Activated T-helper 1 cell treated with Interleukin-2 at 50 U/mL for 16 hours (primary cell): ENCODE measurements around the gene NVL.
A peak's percentile ranks its signal among the peaks of the same experiment; 100 is the strongest.
"Not testable (repeated sequence)": the region's sequence is repeated elsewhere in the genome, so short reads cannot be mapped to it uniquely, and the experiment has no call there.

ENCODE experiments used
- DNase-seq: peaks from one replicate; pipeline ENCODE4 v3.0.0-alpha.2; 2020; ENCODE audit warnings: low read depth

Gene NVL

DNA sequence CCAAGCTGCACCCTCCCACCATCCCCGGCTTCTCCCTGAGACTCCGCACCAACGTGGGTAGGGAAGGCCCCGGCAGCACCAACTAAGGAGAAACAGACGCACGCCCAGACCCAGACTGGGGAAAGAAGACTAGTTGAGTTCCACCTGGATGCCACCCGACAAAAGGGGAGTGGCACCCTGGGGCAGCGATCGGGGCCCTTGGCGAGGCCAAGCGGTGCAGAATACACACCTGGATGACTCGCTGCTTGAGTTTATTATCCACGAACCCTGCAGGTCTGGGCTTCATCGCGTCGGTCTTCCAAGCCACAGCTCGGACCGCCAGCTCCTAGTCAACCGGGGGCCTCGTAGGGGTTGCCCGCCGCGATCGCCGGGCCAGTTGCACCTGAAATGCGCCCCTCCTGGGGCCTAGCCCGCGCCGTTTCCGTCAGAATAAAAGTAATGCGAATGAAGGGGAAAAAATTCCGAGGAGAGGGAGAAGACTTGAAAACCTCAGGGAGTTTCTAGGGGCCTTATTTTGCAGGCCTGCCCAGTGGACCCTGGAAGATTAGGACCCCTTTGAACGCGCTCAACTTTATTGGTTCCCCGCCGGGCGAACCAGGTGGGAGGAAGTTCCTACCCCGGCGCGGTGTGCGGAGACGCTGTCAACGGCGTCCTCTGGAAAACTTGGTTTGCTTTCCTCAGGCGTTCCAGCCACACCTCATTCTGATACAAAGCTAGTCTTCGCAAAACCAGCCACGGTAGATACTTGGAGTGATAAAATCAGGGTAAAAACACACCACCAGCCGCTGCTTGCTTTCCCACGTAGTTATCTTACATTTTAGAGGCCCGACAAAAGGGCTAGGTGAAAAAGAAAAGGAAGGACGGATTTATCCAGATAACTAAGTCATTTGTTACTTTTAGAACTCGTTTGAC lies at the start of gene NVL:
TSS of gene NVL (minus strand) at position 331 of the 912 bp plus-strand sequence. CDS start at position 286, 45 bp downstream.
- peak; percentile 64 for DNase-seq

DNA sequence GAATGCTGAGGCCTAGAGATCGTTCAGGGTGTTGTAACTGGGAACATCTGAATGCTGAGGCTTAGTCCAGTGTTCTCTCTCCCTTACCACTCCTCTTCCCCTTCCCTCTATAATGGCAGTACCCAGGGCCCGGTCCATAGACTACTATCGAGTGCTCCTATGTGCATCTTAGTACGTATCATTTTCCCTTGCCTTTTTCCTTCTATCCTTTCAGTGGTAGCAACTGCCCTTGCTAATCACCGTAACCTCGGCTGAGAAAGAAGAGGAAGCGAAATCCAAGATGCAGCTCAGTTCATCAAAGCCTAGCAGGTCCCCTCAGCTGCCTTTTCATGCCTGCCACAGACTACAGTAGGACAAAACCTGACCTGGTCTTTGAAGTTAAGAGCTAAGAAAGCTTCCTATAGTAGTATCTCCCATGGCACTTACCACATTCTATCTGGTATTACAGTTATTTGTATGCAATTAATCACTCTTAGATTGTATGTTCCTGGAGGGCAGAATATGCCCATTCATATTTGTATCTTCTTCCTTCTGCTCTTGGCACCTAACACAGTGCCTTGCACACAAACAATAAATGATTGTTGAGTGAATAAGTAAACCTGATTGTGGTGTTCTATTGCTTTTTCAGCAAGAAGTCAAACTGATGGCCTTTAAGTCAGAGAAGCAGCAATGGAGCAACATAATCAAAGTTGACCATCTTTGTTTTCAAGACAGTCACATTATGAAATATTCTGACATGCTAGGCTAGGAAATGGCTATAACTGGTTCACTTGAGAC lies 49.1 kb upstream of the NVL start:
- no peak for DNase-seq

DNA sequence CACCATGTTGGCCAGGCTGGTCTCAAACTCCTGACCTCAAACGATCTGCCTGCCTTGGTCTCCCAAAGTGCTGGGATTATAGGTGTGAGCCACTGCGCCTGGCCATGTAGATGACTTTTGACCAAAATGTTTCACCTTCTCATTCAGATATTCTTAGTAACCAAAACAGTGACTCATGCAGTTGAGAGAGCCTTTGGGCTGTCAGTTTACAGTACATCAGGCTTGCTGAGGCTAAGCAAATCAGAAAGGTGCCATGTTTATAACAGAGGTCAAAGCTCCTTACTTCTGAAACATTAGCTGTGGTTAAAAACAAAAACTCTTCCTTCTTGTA lies 47.7 kb upstream of the NVL start:
- no peak for DNase-seq

DNA sequence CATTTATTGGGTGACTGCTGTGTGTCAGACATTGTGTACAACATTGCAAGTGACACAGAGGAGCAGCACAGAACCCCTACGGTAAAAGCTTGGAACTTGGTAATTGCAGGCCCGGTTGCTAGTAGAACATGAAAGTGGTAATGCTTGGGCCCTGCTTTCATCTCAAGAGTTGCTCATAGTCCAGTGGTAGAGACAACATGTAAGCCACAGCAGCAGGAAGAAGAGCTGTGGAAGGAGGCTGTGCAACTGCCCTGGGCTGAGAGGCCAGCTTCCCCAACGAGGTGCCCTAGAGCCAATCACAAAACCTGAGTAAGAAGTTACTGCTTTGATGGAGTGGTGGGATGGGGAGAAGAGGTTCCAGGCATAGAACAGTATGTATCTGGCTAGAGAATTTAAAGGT lies 45.1 kb upstream of the NVL start:
- DNase-seq: no peak

DNA sequence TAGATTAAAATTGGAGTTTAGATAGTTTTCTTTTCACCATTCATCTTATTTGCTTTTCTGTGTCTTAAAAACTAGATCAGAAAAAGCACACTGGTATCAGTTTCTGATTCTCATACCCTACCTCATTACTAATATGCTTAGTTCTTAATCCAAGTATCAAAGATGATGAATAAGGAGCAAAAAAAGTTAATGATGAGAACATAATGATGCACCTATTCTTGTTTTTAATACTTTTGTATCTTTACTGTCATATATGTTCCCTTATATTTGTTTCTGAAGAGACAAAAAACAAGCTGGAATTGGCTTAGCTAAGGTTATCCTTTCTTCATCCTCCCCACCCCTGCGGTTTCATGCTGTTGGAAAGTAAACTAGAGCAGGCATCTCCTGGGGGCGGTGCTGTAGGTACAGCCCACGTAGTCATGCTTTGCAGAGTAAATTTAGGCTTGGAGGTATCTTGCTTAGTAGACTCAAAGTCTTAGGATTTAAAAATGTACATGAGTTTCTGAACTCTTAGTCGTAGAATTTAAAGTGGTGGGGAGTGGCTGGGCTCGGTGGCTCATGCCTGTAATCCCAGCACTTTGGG lies 43.1 kb upstream of the NVL start:
- DNase-seq: no peak

DNA sequence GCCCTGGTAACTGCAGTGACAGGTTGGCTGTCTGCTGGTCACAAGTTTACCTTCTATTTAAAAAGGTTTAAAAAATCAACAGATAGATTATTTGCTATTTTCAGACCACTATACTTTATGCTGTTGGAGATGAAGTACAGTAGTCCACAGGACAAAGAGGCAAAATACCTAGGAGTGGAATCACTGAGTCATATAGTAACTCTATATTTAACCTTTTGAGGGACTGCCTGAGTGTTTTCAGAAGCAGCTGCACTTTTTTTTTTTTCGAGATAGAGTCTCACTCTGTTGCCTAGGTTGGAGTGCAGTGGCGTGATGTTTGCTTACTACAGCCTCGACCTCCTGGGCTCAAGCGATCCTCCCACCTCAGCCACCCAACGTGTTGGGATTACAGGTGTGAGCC lies 38.4 kb upstream of the NVL start:
- DNase-seq: no peak

DNA sequence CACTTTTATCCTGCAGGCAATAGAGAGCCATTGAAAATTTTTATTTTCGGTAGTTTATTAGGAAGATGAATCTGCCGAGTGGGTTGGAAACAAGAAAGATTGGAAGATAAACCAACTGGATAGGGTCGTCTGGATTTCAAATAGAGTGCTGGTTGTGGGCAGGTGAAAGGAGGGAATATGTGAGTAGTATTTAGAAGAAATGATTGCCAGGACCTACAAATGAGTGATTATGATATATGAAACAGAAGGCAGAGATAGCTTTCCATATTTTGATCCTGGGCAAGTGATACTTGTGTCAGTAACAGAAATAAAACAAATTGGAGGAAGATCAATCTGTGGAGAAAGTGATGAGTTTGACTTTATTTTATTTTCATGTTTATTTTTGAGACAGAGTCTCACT lies 29.2 kb upstream of the NVL start:
- DNase-seq: no peak

DNA sequence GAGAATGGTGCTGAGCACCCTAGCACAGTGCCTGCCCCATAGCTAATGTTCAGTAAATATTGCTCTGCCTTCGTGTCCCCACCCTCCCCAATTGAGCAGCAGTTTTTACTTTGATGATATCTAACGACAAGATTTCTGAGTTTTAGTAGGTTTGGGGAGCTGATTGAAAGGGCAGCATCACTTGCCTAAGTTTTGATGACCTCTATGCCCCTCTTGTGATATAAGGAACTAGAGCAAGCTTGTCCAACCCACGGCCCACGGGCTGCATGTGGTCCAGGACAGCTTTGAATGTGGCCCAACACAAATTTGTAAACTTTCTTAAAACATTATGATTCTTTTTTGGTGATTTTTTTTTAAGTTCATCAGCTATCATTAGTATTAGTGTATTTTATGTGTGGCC lies 28.3 kb upstream of the NVL start:
- DNase-seq: no peak

DNA sequence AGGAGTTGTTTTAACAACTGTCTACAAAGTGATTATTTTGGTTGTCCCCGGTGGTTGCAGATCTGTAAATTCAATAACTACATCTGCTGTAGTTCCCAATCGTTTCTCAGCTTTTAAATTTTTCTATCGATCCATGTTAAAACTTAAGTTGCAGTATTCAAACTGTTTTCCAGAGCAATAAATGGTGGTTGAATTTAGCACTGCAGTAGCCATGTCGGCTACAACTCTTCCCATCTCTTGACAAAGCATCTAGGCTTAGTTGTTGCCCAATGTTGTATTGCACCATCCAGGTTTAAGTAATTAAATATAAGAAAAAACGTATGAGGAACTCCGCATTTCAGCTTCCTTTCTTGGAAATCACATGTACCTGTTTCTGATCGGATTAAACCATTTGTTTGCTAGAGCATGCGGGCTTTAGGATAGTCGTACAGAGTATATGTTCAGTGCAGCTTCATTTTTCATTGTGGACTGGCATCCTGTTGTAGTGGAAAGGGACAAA lies 27.7 kb upstream of the NVL start:
- no peak for DNase-seq

DNA sequence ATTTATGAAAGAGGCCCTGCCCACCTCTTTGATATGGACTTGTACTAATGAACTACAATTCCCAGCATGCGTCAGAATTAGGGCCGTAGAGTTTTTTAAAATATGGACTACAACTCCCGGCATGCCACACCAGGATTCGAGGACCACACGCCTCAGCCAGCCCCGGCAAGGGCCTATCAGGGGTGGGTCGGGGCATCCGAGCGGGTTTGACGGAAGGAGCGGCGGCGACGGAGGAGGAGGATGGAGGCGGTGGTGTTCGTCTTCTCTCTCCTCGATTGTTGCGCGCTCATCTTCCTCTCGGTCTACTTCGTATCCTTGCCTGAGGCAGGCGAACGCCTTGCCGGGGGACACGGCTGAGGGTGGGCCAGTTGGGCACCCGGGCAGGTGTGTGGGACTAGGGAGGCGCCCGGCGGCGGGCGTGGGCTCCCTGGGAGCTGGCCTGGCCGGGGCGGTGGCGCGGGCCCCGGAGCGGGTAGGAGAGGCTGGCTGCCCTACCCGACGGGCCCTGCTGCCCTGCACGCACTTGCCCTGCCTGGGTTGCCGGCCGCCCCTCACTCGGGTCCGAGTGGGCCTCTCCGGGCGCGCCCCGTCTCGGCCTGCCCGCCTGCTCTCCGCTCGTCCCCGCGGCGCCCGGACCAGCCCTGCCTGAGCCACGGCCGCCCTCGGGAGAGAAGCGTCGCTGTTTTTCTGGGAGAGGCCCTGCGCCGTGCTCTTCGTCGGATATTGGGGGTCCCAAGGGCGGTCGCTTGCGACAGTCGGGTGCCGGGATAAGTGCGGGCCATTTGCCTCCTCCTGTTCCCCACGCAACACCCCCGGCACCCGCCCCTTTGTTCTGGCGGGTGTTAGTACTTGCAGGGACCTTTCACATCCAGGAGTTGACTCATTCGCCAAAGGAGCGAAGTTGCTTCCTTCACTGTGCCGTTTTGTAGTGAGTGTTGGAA lies 27.0 kb upstream of the NVL start, which contains the start of gene CNIH4:
TSS of gene CNIH4 (plus strand) at position 195 of the 941 bp plus-strand sequence. CDS start at position 241, 46 bp downstream.
- DNase-seq: peak; percentile 85

DNA sequence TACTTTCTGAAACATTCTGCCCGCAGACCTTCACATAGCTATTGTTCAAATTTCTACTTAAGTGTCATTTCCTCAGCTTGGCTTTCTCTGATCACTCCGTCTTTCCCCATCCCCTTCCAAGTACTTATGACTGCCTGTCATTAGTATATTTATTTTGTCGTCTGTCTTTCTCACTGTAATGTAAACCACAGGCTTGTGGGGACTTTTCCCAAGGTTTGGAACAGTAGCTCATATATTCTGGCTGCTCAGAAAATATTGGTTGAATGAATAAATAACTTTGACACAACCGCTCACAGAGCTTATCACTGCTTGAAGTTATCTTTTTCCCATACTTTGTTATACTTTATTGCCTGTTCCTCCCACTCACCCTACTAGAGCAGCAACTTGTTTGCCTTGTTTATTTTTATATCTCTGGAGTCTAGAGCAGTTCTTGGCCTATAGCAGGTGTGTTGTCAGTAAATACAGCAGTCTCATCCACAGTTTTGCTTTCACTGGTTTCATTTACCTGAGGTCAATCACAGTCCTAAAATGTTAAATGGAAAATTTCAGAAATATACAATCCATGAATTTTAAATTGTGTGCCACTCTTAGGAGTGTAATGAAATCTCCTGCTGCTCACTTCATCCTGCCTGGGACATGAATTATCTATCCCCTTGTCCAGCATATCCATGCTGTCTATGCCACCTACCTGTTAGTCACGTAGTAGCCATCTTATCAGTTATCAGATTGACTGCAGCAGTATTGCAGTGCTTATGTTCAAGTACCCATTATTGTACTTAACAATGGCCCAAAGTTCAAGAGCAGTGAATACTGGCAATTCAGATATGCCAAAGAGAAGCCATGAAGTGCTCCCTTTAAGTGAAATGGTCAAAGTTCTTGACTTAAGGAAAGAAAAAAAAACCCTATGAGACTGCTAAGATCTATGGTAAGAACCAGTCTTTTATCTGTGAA lies 24.3 kb upstream of the NVL start:
- no peak for DNase-seq

DNA sequence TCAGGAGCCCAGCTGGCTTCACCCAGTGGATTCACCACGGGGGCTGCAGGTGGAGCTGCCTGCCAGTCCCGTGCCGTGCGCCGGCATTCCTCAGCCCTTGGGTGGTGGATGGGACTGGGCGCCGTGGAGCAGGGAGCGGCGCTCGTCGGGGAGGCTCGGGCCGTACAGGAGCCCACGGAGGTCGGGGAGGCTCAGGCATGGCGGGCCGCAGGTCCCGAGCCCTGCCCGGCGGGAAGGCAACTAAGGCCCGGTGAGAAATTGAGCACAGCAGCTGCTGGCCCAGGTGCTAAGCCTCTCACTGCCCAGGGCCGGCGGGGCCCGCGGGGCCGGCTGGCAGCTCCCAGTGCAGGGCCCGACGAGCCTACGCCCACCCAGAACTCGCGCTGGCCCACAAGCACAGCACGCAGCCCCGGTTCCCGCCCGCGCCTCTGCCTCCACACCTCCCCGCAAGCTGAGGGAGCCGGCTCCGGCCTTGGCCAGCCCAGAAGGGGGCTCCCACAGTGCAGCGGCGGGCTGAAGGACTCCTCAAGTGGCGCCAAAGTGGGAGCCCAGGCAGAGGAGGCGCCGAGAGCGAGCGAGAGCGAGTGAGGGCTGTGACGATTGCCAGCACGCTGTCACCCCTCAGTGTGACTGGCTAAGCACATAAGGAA lies 22.6 kb upstream of the NVL start:
- not testable (repeated sequence) for DNase-seq

DNA sequence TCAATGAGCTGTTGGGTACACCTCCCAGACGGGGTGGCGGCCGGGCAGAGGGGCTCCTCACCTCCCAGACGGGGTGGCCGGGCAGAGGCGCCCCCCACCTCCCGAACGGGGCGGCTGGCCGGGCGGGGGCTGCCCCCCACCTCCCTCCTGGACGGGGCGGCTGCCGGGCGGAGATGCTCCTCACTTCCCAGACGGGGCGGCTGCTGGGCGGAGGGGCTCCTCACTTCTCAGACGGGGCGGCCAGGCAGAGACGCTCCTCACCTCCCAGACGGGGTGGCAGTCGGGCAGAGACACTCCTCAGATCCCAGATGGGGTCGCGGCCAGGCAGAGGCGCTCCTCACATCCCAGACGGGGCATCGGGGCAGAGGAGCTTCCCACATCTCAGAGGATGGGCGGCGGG lies 19.7 kb upstream of the NVL start:
- not testable (repeated sequence) for DNase-seq

DNA sequence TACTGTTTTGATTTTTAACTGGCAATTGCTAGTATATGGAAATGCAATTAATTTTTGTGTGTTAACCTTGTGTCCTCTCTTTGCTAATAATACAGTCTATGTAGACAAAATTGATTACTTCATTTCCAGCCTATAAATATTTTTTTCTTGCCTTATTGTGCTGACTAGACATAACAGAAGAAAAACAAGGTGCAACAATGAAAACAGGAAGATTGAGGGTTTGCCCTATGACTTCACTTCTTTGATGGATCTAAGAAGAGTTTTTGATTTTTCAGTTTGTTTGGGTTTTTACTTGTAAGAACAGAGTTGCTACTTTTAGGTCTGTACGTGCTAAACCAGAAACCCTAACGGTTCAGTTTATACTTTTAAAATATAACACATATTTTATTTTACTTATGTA lies 18.2 kb upstream of the NVL start:
- no peak for DNase-seq

DNA sequence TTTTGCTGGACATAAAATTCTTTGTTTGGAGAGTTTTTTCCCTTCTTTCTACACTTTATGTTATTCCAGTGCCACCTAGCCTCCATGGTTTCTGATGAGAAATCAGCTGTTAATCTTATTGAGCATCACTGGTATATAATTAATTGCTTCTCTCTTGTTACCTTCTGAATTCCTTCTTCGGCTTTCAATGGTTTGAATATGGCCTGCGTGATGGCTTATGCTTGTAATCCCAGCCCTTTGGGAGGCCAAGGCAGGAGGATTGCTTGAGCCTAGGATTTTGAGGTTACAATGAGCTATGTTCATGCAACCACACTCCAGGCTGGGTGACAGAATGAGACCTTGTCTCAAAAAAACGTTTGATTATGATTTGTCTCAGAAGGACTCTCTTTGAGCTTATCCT lies 13.7 kb upstream of the NVL start:
- DNase-seq: no peak

DNA sequence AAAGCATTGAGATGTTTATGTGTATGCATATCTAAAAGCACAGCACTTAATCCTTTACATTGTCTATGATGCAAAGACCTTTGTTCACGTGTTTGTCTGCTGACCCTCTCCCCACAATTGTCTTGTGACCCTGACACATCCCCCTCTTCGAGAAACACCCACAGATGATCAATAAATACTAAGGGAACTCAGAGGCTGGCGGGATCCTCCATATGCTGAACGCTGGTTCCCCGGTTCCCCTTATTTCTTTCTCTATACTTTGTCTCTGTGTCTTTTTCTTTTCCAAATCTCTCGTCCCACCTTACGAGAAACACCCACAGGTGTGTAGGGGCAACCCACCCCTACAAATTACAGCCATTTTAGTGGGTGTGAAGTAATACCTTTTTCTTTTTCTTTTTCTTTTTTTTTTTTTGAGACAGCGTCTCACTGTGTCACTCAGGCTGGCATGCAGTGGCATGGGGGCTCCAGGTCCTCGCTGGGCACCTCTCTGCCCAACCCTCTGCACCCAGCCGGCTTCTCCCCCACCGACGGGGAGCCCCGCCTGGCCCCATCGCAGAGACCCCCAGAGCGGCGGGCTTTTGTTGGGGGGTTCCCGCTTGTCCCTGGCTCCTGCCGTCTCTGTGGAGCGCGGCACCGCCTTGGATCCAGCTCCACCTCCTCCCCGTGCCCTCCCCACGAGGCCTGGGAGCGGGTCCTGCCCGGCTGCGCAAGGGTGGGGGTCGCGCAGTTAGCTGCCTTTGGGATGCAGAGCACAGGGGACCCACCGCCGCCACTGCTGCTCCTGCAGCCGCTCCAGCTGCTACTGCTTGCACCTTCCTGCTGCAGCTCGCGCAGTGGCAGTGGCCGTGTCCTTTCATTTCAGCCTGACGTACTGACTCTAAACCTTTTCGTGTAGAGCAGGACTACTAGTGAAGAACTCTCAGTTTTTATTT lies 10.7 kb upstream of the NVL start:
- DNase-seq: peak; percentile 11

DNA sequence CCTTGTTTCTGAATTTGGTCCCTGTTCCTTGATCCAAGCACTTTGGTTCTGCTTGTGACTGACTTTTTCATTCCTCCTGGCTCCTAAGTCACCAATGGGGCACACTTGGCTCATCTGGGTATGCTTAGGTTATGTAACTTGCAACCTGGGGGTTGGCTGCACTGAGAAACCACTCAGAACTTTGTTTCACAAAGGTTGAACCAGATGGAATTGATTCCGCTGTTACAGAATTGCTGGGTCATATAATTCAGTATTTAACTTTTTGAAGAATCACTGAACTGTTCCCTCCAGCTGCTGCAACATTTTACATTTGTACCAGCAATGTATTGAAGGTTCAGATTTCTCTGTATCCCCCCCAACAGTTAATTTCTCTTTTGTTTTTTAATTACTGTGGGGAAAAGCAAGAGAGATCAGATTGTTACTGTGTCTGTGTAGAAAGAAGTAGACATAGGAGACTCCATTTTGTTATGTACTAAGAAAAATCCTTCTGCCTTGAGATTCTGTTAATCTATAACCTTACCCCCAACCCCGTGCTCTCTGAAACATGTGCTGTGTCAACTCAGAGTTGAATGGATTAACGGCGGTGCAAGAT lies 9.6 kb upstream of the NVL start:
- no peak for DNase-seq

DNA sequence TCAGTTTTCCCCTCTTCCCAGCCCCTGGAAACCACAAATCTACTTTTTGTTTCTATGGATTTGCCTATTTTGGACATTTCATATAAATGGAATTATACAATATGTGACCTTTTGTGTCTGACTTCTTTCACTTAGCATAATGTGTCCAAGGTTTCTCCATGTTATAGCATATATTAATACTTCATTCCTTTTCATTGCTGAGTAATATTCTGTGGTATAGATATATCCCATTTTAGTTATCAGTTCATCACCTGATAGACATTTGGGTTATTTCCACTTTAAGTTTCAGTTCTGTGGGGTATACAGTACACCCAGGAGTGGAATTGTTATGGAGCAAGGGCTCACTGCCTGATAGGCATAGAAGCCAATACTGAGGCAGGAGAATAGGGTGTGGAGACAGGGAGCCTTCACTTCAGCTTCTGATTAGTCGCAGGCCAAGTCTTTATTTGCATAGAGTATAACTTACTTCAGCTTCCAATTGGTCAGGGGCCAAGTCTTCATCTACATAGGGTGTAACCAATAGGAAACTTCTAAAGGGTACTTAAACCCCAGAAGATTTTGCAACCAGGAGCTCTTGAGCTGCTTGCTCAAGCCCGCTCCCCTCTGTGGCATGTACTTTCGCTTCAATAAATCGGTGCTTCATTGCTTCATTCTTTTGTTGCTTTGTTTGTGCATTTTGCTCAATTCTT lies 8.3 kb upstream of the NVL start:
- DNase-seq: no peak
